Measurements from ENCODE around the gene ABLIM3.

ABLIM3 gene

DNA sequence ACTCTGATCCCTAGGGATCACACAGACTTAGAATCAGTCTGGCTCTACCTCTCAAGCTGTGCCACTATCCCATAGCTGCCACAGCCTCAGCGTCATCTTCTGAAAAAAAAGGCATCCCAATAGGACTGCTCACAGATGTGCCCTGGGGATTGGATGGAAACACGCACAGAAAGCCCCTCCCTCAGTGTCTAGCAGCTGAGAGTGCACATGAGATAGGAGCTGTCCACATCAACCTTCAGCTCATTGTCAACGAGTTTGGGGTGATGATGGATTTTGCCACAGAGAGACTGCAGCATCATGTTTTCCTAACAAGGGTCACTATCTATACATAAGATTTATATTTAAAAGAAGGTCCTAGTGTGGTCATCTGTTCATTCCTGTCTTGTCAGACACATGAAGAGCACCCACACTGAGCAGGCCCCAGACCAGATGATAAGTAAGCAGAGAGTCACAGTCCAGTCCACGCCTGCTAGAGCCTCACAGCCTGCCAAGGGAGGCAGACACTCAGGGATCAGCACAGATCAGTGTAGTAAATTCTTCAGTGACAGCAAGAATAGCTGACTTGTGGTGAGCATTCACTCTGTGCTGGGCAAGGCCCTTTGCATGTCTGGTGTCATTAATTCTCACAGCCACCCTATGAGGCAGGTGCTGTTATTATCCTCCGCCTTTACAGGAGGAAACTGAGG lies 156.2 kb downstream of the ABLIM3 start:
- Histone ChIP-seq H3K27ac (ENCODE audit: low read depth, low read length) (no peak overlapping the region), H3K27me3 (ENCODE audit: low read length) (no peaks in the 10 kb centered on the region), H4K20me1 (ENCODE audit: low read depth, low read length) (no peaks in the 10 kb centered on the region), H3K36me3 (ENCODE audit: low read length) (no peaks in the 10 kb centered on the region), H3K4me3 (ENCODE audit: insufficient read depth, low read length, poor library complexity, severe bottlenecking) (no peak overlapping the region), H3K79me2 (ENCODE audit: insufficient read depth, low read length) (no peaks in the 10 kb centered on the region), H3K9me2 (replicated peaks; ENCODE audit: insufficient read depth, low read length) (no peaks in the 10 kb centered on the region), H2AFZ (ENCODE audit: low read depth, low read length, severe bottlenecking) (no peak overlapping the region), H3K9ac (ENCODE audit: low read length) (no peak overlapping the region), H3K4me2 (ENCODE audit: low read depth, low read length, poor library complexity, severe bottlenecking) (no peak overlapping the region), H3K9me3 (ENCODE audit: insufficient read depth, low read length) (no peaks in the 10 kb centered on the region), H3F3A (ENCODE audit: insufficient read depth) (no peaks in the 10 kb centered on the region; the same call in 1 of the 2 replicates)
- no peak for TF ChIP-seq CTCF (IDR thresholded peaks at IDR 0.05; ENCODE audit: insufficient read depth, low read length, poor library complexity, severe bottlenecking)
- TF ChIP-seq EZH2phosphoT487 (conservative IDR thresholded peaks at IDR 0.05; ENCODE audit: low read length): no peak

GRCh38 chr5:149298163-149298562 lies 156.9 kb downstream of the ABLIM3 start:
- H3K4me3 ChIP-seq (ENCODE audit: insufficient read depth, low read length, poor library complexity, severe bottlenecking): no peak overlapping the region
- H3K36me3 ChIP-seq (ENCODE audit: low read length): no peaks in the 10 kb centered on the region
- H3K79me2 ChIP-seq (ENCODE audit: insufficient read depth, low read length): no peaks in the 10 kb centered on the region
- no peaks in the 10 kb centered on the region for H3K27me3 ChIP-seq (ENCODE audit: low read length)
- no peak overlapping the region for H3K9ac ChIP-seq (ENCODE audit: low read length)
- no peaks in the 10 kb centered on the region for H3K9me2 ChIP-seq (replicated peaks; ENCODE audit: insufficient read depth, low read length)
- H2AFZ ChIP-seq (ENCODE audit: low read depth, low read length, severe bottlenecking): no peak overlapping the region
- TF ChIP-seq EZH2phosphoT487 (conservative IDR thresholded peaks at IDR 0.05; ENCODE audit: low read length) (no peak), CTCF (IDR thresholded peaks at IDR 0.05; ENCODE audit: insufficient read depth, low read length, poor library complexity, severe bottlenecking) (no peak)
- H3F3A ChIP-seq (ENCODE audit: insufficient read depth): no peaks in the 10 kb centered on the region; the same call in 1 of the 2 replicates
- H3K9me3 ChIP-seq (ENCODE audit: insufficient read depth, low read length): no peaks in the 10 kb centered on the region
- H3K27ac ChIP-seq (ENCODE audit: low read depth, low read length): no peak overlapping the region
- H4K20me1 ChIP-seq (ENCODE audit: low read depth, low read length): no peaks in the 10 kb centered on the region
- no peak overlapping the region for H3K4me2 ChIP-seq (ENCODE audit: low read depth, low read length, poor library complexity, severe bottlenecking)

DNA sequence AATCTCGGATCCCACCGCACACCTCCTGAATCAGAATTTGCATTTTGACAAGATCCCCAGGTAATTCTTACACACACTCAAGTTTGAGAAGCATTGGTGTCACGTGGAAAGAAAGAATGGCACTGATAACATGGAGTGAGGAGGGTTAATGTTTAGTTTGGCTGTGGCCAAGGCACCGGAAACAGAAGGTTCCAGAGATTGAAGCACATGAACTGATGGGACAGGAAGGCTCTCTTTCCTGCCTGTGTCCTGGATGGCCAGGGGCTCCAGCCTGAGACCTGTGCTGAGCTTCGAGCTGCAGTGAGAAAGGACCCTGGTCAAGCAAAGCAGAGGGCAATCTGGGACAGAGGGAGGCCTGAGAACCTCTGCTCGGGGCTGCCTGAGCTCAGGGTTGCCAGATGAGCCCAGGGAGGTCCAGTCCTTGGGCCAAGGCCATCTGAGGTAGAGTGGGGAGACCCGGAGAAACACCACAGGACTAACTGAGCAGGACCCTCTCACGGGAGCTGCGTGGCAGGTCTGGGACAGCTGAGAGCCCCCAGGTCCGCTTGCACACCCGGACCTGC lies 157.6 kb downstream of the ABLIM3 start:
- H3F3A ChIP-seq (ENCODE audit: insufficient read depth): no peaks in the 10 kb centered on the region; the same call in 1 of the 2 replicates
- H3K4me2 ChIP-seq (ENCODE audit: low read depth, low read length, poor library complexity, severe bottlenecking): no peak overlapping the region
- H3K36me3 ChIP-seq (ENCODE audit: low read length): no peaks in the 10 kb centered on the region
- no peaks in the 10 kb centered on the region for H3K9me3 ChIP-seq (ENCODE audit: insufficient read depth, low read length)
- no peaks in the 10 kb centered on the region for H3K27me3 ChIP-seq (ENCODE audit: low read length)
- TF ChIP-seq CTCF (IDR thresholded peaks at IDR 0.05; ENCODE audit: insufficient read depth, low read length, poor library complexity, severe bottlenecking) (no peak), EZH2phosphoT487 (conservative IDR thresholded peaks at IDR 0.05; ENCODE audit: low read length) (no peak)
- no peak overlapping the region for H2AFZ ChIP-seq (ENCODE audit: low read depth, low read length, severe bottlenecking)
- no peak overlapping the region for H3K4me3 ChIP-seq (ENCODE audit: insufficient read depth, low read length, poor library complexity, severe bottlenecking)
- H3K27ac ChIP-seq (ENCODE audit: low read depth, low read length): no peak overlapping the region
- no peaks in the 10 kb centered on the region for H3K9me2 ChIP-seq (replicated peaks; ENCODE audit: insufficient read depth, low read length)
- H4K20me1 ChIP-seq (ENCODE audit: low read depth, low read length): no peaks in the 10 kb centered on the region
- H3K79me2 ChIP-seq (ENCODE audit: insufficient read depth, low read length): no peaks in the 10 kb centered on the region
- H3K9ac ChIP-seq (ENCODE audit: low read length): no peak overlapping the region

All from SU-DHL-6 (cell line).